ENCODE results near the gene CLEC4F. TPM values are rescaled to one million over a fixed set of nuclear protein-coding genes. Genes with fewer than 3 reads are reported as not detected.

Gene CLEC4F
- total and polyA plus RNA-seq, 2 of the 4 experiments (the other 2 are of a cell fraction): not detected

GRCh38 chr2:70828914-70829824 lies 8.8 kb upstream of the CLEC4F start:
- H2AK9ac ChIP-seq (replicated peaks; ENCODE audit: low read depth, low read length, poor library complexity): no peak overlapping the region
- no peak overlapping the region for H4K91ac ChIP-seq (ENCODE audit: insufficient read depth, low read depth, low read length)
- H2BK15ac ChIP-seq (ENCODE audit: low read depth, low read length): no peak overlapping the region
- H3K79me1 ChIP-seq (ENCODE audit: low read depth in 1 of 2, low read length in 2 of 2): no peaks in the 10 kb centered on the region
- H3K4ac ChIP-seq (ENCODE audit: low read depth, low read length): no peak overlapping the region
- intact Hi-C loops (cut with micrococcal nuclease): no loop called here
- peaks cover 14% of the 10 kb centered on the region for H3K27me3 ChIP-seq (ENCODE audit: control insufficient read depth, insufficient read depth, low read length)
- H3K27ac ChIP-seq (ENCODE audit: insufficient read depth, low read length): no peak overlapping the region
- no peak overlapping the region for H2BK20ac ChIP-seq (ENCODE audit: low read depth, low read length)
- H3K36me3 ChIP-seq (ENCODE audit: control insufficient read depth, insufficient read depth, low read length): no peaks in the 10 kb centered on the region
- CTCF ChIA-PET: no interaction called here
- no peak overlapping the region for H2AFZ ChIP-seq (replicated peaks; ENCODE audit: low read length, poor library complexity)
- H3K9me3 ChIP-seq (ENCODE audit: control insufficient read depth, insufficient read depth, low read length): no peaks in the 10 kb centered on the region
- H3K4me3 ChIP-seq (ENCODE audit: insufficient read depth, low read depth, low read length): no peak overlapping the region
- H3K14ac ChIP-seq (replicated peaks; ENCODE audit: low read depth, low read length): no peak overlapping the region
- H2BK5ac ChIP-seq (ENCODE audit: low read depth, low read length, poor library complexity, severe bottlenecking): no peak overlapping the region
- POLR2A ChIA-PET (ENCODE audit: unreplicated experiment): no interaction called here
- H4K8ac ChIP-seq (ENCODE audit: low read depth in 2 of 2, low read length in 2 of 2): no peak overlapping the region
- BruUV-seq (replicated peaks): no TSS peak
- ATAC-seq (ENCODE audit: low read depth) (no peak), DNase-seq (peak; percentile 34)
- no peak overlapping the region for H3K23ac ChIP-seq (ENCODE audit: low read depth, low read length)
- H2BK120ac ChIP-seq (ENCODE audit: low read depth, low read length): no peak overlapping the region
- in situ Hi-C loops (cut with MboI; ENCODE audit: low sequenced_read_pairs): no loop called here
- no peaks in the 10 kb centered on the region for H4K20me1 ChIP-seq (ENCODE audit: insufficient read depth, low read length)
- H3K18ac ChIP-seq (ENCODE audit: low read depth, low read length): no peak overlapping the region
- no peak overlapping the region for H3K9ac ChIP-seq (ENCODE audit: low read depth, low read length)
- H2AK5ac ChIP-seq (ENCODE audit: low read depth, low read length): no peak overlapping the region
- no peak overlapping the region for H4K5ac ChIP-seq (ENCODE audit: low read depth, low read length)
- H3K9me1 ChIP-seq (ENCODE audit: insufficient read depth, low read length): no peaks in the 10 kb centered on the region
- no peak overlapping the region for H3K56ac ChIP-seq (ENCODE audit: extremely low read depth, insufficient read depth, low read length)
- H3K4me2 ChIP-seq (ENCODE audit: low read depth, low read length): no peak overlapping the region
- H3K4me1 ChIP-seq (ENCODE audit: control insufficient read depth, insufficient read depth, low read length): no peaks in the 10 kb centered on the region
- dilution Hi-C loops (cut with HindIII; ENCODE audit: low sequenced_read_pairs, unreplicated experiment): no loop called here
- 43% methylated on average over 3 of the region's 6 CpGs; no CpG with 5 or more reads in 1 of the 2 experiments for WGBS, 2 experiments (ENCODE audit: extremely low coverage in 2 of 2, insufficient read length in 1 of 2)
- no peak for TF ChIP-seq POLR2A (IDR thresholded peaks at IDR 0.05; ENCODE audit: low read depth, low read length)
- no peak for TF ChIP-seq MAZ (IDR thresholded peaks at IDR 0.05; ENCODE audit: borderline replicate concordance, low read depth, low read length)
- TF ChIP-seq SMC3 (IDR thresholded peaks at IDR 0.05; ENCODE audit: low read depth, low read length): no peak
- TF ChIP-seq USF2 (IDR thresholded peaks at IDR 0.05; ENCODE audit: low read depth, low read length): no peak; the same call in 1 of the 2 replicates
- no peak for TF ChIP-seq CHD1 (IDR thresholded peaks at IDR 0.05; ENCODE audit: low read depth, low read length)
- TF ChIP-seq FOS (IDR thresholded peaks at IDR 0.05; ENCODE audit: low read depth, low read length): no peak
- TF ChIP-seq RCOR1 (IDR thresholded peaks at IDR 0.05; ENCODE audit: insufficient replicate concordance, low read length): no peak
- TF ChIP-seq RAD21 (IDR thresholded peaks at IDR 0.05; ENCODE audit: low read length): no peak
- no peak for TF ChIP-seq CEBPB (IDR thresholded peaks at IDR 0.05; ENCODE audit: low read depth, low read length)
- TF ChIP-seq MXI1 (IDR thresholded peaks at IDR 0.05; ENCODE audit: borderline replicate concordance, low read depth, low read length): no peak
- TF ChIP-seq BHLHE40 (IDR thresholded peaks at IDR 0.05; ENCODE audit: low read depth, low read length): no peak
- TF ChIP-seq MAFK (IDR thresholded peaks at IDR 0.05; ENCODE audit: low read depth, low read length): no peak
- TF ChIP-seq CTCF (conservative IDR thresholded peaks at IDR 0.05; ENCODE audit: low read depth, low read length): no peak
- no peak for TF ChIP-seq ELK1 (IDR thresholded peaks at IDR 0.05; ENCODE audit: borderline replicate concordance, low read depth, low read length)
- no peak for TF ChIP-seq RFX5 (IDR thresholded peaks at IDR 0.05; ENCODE audit: low read depth, low read length)
